ENCODE results near the gene ITGA2B.

DNA sequence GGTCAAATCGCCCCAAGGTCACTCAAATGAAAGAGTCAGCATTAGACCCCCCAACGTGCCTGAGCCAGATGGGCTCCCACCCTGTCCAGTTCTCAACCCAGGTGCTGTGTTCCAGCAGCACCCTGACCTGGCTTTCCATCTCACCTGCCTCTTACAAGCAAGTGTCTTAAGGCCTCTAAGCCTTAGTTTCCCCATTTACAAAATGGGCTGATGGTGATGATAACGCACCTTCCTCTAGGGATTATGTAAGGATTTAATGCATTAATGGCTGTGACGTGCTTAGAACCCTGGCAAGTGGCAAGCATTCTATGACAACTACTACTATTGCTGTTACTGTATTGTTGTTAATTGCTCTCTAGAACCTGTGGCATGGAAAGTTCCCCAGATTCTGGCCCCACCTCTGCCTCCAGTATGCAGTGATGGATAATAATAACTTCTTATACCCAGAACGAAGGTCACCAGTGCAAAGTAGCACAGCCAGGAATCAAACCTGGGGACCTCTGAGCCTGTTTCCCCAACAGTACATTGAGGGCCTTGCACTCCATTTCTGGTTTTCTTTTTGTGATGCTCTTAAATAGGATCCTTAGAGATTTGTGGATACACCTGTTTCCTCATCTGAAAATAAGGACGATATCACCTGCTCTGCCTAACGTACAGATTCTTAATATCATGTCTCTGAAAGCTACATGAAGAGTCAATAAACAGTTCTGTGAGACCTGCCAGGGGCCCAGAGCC lies 61.6 kb downstream of the ITGA2B start:
- TF ChIP-seq CTCF (IDR thresholded peaks at IDR 0.05) (no peak), POLR2A (IDR thresholded peaks at IDR 0.05) (no peak), EP300 (IDR thresholded peaks at IDR 0.05) (no peak)

All from tibial nerve (tissue), 4 donors.